Calu3 (cell line): ENCODE measurements around the gene MRO. TPM values are rescaled to one million over a fixed set of nuclear protein-coding genes. Genes with fewer than 3 reads are reported as not detected.
A peak's percentile ranks its signal among the peaks of the same experiment; 100 is the strongest.

ENCODE experiments used
- BruUV-seq: library from RNA; stranded (reverse); fragments of 400-500 nt; replicated peaks from 2 replicates; lab custom pipeline; 2021; lab: Mats Ljungman, UMichigan
- CTCF ChIA-PET: fragments of 300-600 bp; sonication (Branson Sonifier 250); formaldehyde crosslinking; loops from one replicate; lab custom pipeline; 2022; ENCODE audit warnings: antibody characterized with exemption; lab: Charles Lee
- DNase-seq: peaks from one replicate; pipeline ENCODE4 v3.0.0; 2022
- H3K27ac Mint-ChIP-seq: one replicate; pipeline ENCODE4 v1.8.0; 2022; ENCODE audit warnings: mixed read lengths; ENCODE audit not compliant: unreplicated experiment
- H3K27me3 Mint-ChIP-seq: one replicate; pipeline ENCODE4 v1.8.0; 2022; ENCODE audit warnings: mixed read lengths; ENCODE audit not compliant: unreplicated experiment
- H3K36me3 Mint-ChIP-seq: one replicate; pipeline ENCODE4 v1.8.0; 2022; ENCODE audit warnings: mild to moderate bottlenecking, moderate library complexity, mixed read lengths; ENCODE audit not compliant: insufficient read depth, unreplicated experiment
- H3K4me1 Mint-ChIP-seq: one replicate; pipeline ENCODE4 v1.8.0; 2022; ENCODE audit warnings: mild to moderate bottlenecking, low read depth, mixed read lengths; ENCODE audit not compliant: unreplicated experiment
- H3K4me3 Mint-ChIP-seq: one replicate; pipeline ENCODE4 v1.8.0; 2022; ENCODE audit warnings: mild to moderate bottlenecking, low read depth, moderate library complexity, mixed read lengths; ENCODE audit not compliant: unreplicated experiment
- H3K9me3 Mint-ChIP-seq: one replicate; pipeline ENCODE4 v1.8.0; 2022; ENCODE audit warnings: low read depth, mixed read lengths; ENCODE audit not compliant: unreplicated experiment
- intact Hi-C: fragments of 100-400 bp; cut with micrococcal nuclease; formaldehyde crosslinking; loops from one replicate; pipeline ENCODE4 v1.10.0; 2022; ENCODE audit not compliant: unreplicated experiment
- total RNA-seq: library from RNA; stranded (reverse); gene quantifications from 2 replicates; pipeline ENCODE4 v1.2.3, GENCODE V29; 2022
- TF ChIP-seq, protein P1 (sequence below): fragments of 200-600 bp; IDR thresholded peaks from one replicate; pipeline ENCODE4 v1.8.0; 2022; ENCODE audit warnings: antibody characterized with exemption; ENCODE audit not compliant: unreplicated experiment

Gene MRO
- total RNA-seq, 1 experiment from 2014 or later, result not detected

DNA sequence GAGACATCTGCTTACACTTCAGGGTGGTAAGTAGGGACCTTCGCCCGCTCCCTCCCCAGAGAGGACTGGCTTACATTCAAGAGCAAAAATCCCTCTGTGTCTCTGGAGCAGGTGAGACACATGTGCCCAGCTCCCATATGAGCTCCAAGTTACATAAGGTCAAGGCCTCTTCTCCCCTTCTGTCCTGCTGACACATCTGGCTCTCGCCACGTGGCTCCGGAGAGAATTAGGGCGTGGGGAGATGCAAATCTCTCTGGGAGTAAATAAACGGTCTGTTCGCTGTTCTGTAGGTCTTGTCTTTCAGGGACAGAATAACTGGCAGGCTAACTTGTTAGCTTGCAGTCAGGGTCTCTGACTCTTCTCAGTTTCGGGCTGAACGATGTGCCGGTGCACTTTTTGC lies 16.2 kb downstream of the MRO start:
- Mint-ChIP-seq H3K36me3 (no peaks in the 10 kb centered on the region), H3K4me3 (no peak overlapping the region), H3K4me1 (no peaks in the 10 kb centered on the region), H3K27ac (no peak overlapping the region), H3K27me3 (peaks cover 18% of the 10 kb centered on the region), H3K9me3 (no peaks in the 10 kb centered on the region)
- no TSS peak for BruUV-seq
- TF ChIP-seq, protein P1, sequence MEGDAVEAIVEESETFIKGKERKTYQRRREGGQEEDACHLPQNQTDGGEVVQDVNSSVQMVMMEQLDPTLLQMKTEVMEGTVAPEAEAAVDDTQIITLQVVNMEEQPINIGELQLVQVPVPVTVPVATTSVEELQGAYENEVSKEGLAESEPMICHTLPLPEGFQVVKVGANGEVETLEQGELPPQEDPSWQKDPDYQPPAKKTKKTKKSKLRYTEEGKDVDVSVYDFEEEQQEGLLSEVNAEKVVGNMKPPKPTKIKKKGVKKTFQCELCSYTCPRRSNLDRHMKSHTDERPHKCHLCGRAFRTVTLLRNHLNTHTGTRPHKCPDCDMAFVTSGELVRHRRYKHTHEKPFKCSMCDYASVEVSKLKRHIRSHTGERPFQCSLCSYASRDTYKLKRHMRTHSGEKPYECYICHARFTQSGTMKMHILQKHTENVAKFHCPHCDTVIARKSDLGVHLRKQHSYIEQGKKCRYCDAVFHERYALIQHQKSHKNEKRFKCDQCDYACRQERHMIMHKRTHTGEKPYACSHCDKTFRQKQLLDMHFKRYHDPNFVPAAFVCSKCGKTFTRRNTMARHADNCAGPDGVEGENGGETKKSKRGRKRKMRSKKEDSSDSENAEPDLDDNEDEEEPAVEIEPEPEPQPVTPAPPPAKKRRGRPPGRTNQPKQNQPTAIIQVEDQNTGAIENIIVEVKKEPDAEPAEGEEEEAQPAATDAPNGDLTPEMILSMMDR, result no peak
- intact Hi-C loops, result no loop called here
- DNase-seq, result no peak
- CTCF ChIA-PET, result no interaction called here

- Mint-ChIP-seq H3K27ac (no peak overlapping the region), H3K4me3 (no peak overlapping the region), H3K36me3 (no peaks in the 10 kb centered on the region), H3K27me3 (peaks cover 22% of the 10 kb centered on the region), H3K4me1 (peaks cover 11% of the 10 kb centered on the region), H3K9me3 (no peaks in the 10 kb centered on the region)
- DNase-seq, result no peak
- no TSS peak for BruUV-seq
- CTCF ChIA-PET, result interaction anchor here (0.9 kb wide), 1 partner anchor 17 kb away, joined by 3 read pairs; no protein-coding TSS in a partner anchor
- intact Hi-C loops, result no loop called here
- TF ChIP-seq, protein P1, result no peak
Measured at GRCh38 chr18:50802141-50802540, 17.7 kb downstream of the MRO start.

DNA sequence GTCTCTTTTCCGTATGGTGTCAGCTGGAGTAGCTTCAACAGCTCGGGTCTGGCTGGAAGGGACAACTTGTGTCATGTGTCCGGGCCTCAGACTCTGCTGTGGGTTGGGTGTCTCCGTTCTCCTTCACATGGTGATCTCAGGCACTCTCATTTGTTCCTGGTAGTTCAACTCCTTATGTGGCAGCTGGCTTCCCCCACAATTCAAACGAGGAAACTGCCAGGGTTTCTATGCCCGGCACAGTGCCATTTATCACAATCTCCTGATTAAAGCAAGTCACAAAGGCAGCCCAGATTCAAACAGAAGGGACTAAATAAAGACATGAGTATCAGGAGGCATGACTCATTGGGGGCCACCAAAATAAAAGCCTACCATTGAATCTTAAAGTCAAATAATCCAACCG lies 22.7 kb downstream of the MRO start:
- Mint-ChIP-seq H3K27ac (no peak overlapping the region), H3K4me3 (no peak overlapping the region), H3K9me3 (no peaks in the 10 kb centered on the region), H3K4me1 (peaks cover 31% of the 10 kb centered on the region), H3K36me3 (no peaks in the 10 kb centered on the region), H3K27me3 (peaks cover 31% of the 10 kb centered on the region)
- intact Hi-C loops, result no loop called here
- BruUV-seq, result no TSS peak
- CTCF ChIA-PET, result interaction anchor here (0.6 kb wide), 1 partner anchor 167 kb away, joined by 6 read pairs; no protein-coding TSS in a partner anchor
- TF ChIP-seq, protein P1, result no peak
- DNase-seq, result peak; percentile 30

- TF ChIP-seq, protein P1, result no peak
- CTCF ChIA-PET, result interaction anchor here (0.6 kb wide), 1 partner anchor 168 kb away, joined by 6 read pairs; no protein-coding TSS in a partner anchor
- no peak for DNase-seq
- Mint-ChIP-seq H3K27me3 (peaks cover 31% of the 10 kb centered on the region), H3K4me1 (peaks cover 31% of the 10 kb centered on the region), H3K9me3 (no peaks in the 10 kb centered on the region), H3K27ac (no peak overlapping the region), H3K4me3 (peak overlapping the region; percentile 1), H3K36me3 (no peaks in the 10 kb centered on the region)
- intact Hi-C loops, result no loop called here
- no TSS peak for BruUV-seq
Measured at GRCh38 chr18:50796495-50796894, 23.3 kb downstream of the MRO start.
